NCI-H524 (cell line): ENCODE results near the gene LYAR.

Source experiments
- DNase-seq, 2 experiments: peaks; one replicate each; lab custom pipeline; 2025; lab: John Stamatoyannopoulos, UW

The LYAR gene

DNA sequence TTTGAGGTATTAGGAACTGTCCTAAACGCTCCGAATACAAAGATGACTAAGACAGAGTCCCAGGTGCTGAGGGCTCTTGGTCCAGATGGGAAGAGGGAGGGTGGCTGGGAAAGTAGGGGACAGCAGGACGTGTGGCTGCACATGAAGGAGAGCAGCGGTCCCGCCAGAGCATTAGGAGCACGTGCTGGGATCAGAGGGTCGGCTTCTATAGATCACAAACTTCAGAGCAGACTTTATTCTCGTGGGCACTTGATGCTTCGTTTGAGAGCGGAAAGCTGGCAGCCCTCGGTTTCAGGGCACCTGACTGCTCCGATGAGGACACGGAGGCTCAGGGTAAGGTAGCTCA lies 26.2 kb upstream of the LYAR start:
- DNase-seq: no peak

GRCh38 chr4:4315461-4316149 lies 25.7 kb upstream of the LYAR start:
- DNase-seq: no peak

GRCh38 chr4:4311193-4311592 lies 21.2 kb upstream of the LYAR start:
- no peak for DNase-seq

GRCh38 chr4:4308800-4309441 lies 19.0 kb upstream of the LYAR start:
- DNase-seq: no peak

DNA sequence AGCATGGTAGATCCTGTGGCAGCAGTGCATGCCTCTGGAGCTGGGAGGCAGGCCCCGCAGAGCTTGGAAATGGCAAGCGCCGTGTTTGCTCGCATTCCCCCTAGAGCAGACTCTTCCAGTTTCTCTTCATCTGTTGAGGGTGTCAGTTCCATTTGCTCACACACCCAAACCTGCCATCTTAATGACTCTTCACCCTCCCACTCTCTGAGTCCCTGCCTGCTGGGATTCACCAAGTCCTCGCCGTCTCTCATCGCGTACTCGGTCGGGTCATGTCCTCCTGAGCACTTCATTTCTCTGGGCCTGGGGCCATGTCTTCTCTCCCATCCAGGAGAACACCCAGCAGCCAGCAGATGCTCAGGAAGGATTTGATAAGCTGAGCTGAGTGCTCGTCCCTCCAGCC lies 17.0 kb upstream of the LYAR start:
- no peak for DNase-seq

DNA sequence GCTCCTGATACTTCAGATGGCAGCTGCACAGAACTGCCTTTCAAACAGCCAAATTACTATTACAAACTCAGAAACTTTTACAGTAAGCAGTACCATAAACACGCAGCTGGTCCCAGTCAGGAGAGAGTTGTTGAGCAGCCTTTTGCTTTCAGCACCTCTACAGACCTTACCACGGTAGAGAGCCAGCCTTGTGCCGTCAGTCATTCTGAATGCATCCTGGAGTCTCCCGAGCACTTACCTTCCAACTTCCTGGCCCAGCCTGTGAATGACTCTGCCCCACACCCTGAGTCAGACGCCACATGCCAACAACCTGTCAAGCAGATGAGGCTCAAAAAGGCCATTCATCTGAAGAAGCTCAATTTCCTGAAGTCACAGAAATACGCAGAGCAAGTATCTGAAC lies 12.5 kb upstream of the LYAR start:
- no peak for DNase-seq

GRCh38 chr4:4302001-4302400 lies 12.0 kb upstream of the LYAR start:
- DNase-seq: no peak

DNA sequence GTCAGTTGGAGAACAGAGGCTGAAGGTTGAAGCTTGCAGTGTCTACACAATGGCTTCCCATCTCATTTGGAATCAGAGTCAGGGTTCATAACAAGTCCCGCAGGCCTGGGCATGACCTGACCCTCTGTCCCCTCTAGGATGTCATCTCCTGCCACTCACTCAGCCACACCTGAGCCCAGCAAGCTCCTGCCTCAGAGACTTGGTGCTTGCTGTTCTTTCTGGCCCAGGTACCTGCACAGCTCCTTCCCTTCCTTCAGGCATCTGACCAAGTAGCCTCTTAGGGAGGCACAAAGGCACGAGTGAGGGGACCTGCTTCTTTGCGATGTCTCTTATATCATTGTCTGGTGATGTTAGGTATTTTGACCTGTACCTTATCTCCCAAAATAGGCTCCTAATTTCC lies 9.1 kb upstream of the LYAR start:
- no peak for DNase-seq

GRCh38 chr4:4296283-4296846 lies 6.4 kb upstream of the LYAR start:
- no peak for DNase-seq

DNA sequence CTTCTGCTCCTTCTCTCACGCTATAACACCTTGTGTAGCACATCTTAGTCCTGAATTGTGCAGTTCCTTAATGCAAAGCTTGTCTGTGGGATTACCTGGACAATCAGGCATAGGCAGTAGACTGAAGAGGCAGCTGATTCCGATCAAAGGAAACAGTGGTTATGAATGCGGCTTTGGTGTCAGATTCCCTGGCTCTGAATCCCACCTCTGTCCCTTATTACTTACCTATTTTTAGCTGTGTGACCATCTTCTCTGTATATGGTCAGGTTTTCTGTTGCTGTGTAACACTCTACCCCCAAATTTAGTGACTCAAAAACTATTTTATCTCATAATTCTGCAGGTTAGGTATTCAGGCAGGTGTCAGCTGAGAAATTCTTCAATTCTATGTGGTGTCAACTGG lies 3.3 kb upstream of the LYAR start:
- DNase-seq: no peak

DNA sequence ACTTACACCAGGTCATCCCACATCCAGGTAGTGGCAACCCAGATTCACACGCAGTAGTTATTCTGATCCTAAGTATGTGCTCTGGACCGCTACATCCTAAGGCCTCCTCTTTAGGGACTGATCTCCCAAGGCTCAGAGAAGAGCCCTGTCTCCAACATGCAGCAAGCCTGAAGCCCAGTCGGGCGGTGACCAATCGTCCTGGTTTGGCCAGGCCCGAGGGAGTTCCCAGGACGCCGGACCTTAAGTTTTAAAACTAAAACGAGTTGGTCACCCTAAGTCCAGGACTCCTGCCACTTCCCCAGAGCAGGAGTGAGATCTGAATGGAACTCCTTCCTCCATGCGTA lies 385 bp downstream of the LYAR start:
- DNase-seq: no peak

- no peak for DNase-seq
Observed at GRCh38 chr4:4289055-4289454, 899 bp downstream of the LYAR start.

DNA sequence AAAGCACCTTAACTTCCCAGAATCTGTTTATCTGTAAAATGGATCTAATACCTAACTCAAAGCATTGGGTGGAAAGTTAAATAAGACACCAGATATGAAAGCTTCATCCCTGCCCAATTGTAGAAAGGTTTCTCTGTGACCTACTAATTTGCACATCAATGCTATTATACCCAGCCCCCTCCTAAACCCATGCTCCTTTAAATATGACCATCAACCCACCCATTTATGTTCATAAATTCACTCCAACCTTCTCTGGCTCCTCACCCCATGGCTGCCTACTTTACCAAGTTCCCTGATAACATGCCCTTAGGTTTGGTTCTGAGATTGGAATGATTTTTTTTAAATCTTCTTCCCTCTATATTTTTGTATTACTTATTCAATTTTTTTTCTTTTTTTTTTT lies 1.9 kb downstream of the LYAR start:
- no peak for DNase-seq

DNA sequence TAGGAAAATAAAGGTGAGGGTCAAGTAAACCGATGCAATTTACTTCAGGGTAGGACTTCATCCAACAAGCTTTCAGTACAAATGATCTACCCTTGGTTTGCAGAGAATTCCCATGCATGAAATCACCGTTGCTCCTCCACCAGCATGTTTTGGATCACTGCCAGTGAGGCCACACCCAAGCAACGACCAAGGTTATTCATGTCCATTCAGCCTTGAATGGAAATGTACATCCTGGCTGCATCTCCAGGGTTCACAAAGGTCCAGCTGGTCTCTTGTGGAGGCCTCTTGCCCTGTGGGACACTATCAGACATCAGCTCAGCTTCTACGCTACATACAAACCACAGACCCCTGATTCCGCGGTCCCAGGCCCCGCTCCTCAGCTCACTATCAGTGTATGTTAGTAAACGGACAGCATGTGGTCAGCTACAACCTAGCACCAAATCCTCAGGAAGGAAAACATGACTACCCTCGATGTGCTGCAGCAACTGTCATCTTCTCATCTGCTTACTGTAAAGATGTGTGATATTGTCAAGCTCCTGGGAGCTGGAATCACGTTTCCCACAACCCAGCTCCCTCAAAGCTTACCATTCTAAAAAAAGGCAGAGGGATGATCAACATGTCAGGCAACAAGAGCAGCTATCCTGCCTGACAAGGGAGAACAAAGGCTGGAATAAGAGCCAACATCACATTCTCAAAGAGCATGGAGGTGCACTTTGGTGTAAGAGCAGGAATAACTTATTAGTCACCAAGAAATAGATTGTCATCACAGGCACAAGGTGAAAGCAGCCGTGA lies 4.9 kb downstream of the LYAR start:
- no peak for DNase-seq

DNA sequence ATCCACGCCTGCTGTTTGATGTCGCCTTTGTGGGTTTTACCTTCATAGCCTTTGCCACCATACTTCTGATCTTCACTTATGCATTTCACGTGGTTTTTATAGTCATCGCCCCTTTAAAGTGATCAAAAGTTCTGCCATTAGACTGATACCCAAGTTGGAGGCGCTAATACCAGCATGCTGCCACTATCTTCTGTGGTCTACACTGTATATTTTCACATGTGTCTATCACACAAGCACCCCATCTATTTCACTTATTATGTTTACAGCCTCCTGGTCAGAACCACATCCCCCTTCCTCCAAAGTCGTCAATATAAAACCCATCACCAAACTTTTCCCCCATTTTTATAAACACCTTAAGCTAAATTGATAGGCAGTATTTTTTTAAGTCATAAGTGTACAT lies 8.2 kb downstream of the LYAR start:
- no peak for DNase-seq

DNA sequence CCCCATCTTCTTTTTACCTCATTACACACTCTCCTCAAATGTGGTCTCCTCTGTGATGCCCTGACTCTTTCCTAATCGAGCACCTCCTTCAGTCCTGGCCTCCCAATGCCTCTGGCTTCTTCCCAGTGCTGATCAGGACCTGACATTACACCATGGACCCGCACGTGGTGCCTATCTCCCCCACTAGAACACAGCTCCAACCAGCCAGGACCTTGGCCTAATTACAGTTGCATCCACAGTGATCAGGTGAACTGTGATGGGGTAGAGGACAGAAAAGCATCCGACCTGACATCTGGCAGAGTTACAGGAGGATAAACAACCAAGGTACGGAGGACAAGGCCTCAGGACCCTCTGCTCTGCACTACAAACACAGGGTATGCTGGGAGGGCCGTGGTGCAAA lies 12.4 kb downstream of the LYAR start:
- DNase-seq: no peak

DNA sequence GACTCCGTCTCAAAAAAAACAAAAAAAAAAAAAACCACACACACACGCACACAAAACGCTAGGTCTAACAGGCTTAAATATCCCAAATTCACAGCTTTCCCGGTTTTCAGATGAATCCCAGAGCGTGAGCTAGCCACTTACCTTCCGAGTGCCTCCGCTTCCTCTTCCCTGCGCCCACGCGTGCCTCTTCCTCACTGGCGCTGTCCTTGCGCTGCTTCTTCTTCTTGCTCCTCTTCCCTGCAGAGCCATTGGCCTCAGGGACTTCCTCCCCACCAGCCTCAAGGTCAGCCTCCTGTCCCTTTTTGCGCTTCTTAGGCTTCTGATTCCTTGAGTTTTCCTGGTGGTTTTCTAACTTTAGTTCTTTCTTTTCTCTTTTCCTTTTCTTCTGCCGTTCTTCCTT lies 15.7 kb downstream of the LYAR start:
- no peak for DNase-seq

DNA sequence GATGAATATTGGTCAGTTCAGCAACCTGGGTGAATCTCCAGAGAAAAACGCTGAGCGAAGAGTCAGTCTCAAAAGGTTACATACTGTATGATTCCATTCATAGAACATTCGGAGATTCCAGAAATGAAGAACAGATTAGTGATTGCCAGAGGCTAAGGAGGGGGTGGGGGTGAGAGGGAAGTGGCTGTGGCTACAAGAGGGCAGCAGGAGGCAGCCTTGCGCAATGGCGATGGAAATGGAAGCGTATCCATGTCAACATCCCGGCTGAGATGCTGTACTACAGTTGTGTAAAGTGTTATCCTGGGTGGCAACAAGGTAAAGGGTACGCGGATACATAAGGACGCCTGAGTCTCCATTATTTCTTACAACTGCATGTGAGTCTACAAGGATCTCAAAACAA lies 18.0 kb downstream of the LYAR start:
- DNase-seq: no peak

DNA sequence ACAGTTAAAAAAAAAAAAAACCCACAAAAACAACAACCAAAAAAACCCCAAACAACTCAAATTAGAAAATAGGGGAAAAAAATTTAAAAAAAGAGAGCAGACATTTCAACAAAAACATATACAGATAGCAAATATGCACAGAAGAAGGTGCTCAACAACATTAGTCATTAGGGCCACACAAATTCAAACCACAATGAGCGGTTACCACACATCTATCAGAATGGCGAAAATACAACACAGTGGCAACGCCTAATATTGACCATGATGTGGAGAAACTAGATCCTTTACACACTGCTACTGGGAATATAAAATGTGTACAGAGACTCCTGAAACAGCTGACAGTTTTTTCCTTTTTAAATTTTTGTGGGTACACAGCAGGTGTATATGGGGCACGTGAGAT lies 19.4 kb downstream of the LYAR start:
- DNase-seq: no peak

- no peak for DNase-seq
Observed at GRCh38 chr4:4269856-4270255, 20.1 kb downstream of the LYAR start.

DNA sequence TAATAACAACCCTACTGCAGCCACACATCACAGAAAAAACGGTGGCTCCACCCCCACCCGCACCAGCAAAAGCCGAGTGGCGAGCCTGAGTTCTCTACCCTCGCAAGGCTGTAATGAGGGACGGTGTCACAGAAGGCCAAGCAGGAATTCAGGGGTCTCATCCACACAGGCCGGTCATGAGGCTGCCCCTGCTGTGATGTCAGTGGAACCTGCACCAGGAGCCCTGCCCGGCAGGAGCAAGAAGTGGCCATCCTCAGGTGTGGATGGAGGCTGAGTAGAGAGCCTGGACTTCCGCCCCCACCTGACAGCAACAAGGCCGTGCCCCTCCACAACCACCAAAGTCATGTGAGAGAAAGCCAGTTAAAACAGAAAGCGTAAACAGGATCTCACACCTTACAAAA lies 20.6 kb downstream of the LYAR start:
- DNase-seq: no peak

DNA sequence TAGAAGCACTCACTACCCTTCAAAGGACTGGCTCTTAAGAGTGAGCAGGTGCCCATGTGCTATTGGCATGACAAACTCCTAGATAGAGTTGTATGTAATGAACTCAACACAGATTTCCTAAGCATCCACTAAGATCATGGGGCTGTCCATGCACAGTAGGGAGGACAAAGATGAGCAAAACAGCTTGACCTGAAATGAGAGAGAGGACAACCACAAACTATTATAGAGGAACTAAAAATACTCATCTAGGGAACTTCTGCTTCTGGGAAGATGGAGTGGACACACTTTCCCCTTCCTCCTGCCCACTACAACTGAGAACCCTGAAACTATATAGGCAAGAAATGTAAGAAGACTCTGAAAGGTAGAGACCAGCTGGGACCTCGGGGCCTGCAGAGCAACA lies 21.2 kb downstream of the LYAR start:
- DNase-seq: no peak

DNA sequence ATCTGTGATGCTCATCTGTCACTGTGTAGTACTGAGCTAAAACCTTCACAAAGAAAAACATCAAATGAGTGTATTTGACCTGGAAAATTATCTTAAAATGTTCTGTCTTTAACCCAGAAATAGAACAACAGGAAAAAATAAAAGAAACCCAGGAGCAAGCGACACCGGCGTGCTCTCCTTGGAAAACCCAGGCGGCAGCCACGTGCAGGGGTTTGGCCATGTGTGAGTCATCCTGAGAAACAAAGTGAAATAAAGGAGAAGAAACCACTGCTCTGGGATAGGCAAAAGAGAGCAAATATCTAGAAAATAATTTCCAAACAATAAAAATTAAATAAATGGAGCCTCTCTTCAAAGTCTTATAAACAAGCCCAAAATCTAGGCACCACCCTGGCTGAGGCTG lies 22.0 kb downstream of the LYAR start:
- no peak for DNase-seq
